ENCODE results near the gene DCPS.

GRCh38 chr11:126344141-126345080, 40.6 kb downstream of the DCPS start:
- TF ChIP-seq CTCF (IDR thresholded peaks at IDR 0.05; ENCODE audit: low read length) = no peak
- TF ChIP-seq EZH2 (IDR thresholded peaks at IDR 0.05; ENCODE audit: borderline replicate concordance, low read length) = no peak

All from OCI-LY1 (cell line).